A549 (cell line): Measurements from ENCODE around the gene FRMD3.

ENCODE experiments used
- EP300 ChIP-seq, 2 experiments: fragments of >200 bp; sonication (Bioruptor Twin); formaldehyde crosslinking; IDR thresholded peaks; 2 replicates in 1 of 2; 3 replicates in 1 of 2; pipeline ENCODE4 v1.6.1; 2016 to 2017
- RCOR1 ChIP-seq: fragments of 150-350 bp; IDR thresholded peaks from 2 replicates; pipeline ENCODE4 v1.6.1; 2014; ENCODE audit warnings: antibody characterized with exemption, low read length, low read depth

GRCh38 chr9:83342006-83342405, 196.2 kb downstream of the FRMD3 start:
- TF ChIP-seq RCOR1: no peak
- TF ChIP-seq EP300 (IDR thresholded peaks at IDR 0.05): no peak
